HL-60/S4 (cell line): ENCODE measurements around the gene GORASP1.

Experiments
- in situ Hi-C: fragments of 300-500 bp; cut with MboI; formaldehyde crosslinking; loops from 2 replicates; pipeline ENCODE4 v1.14.3; 2022; ENCODE audit warnings: low sequenced_read_pairs

The GORASP1 gene

GRCh38 chr3:39103791-39104552, 3.5 kb downstream of the GORASP1 start:
- in situ Hi-C loops: no loop called here

GRCh38 chr3:39103324-39103693, 4.1 kb downstream of the GORASP1 start:
- in situ Hi-C loops: no loop called here

GRCh38 chr3:39102504-39103323, 4.7 kb downstream of the GORASP1 start:
- in situ Hi-C loops: no loop called here

GRCh38 chr3:39101022-39101689, 6.3 kb downstream of the GORASP1 start:
- in situ Hi-C loops: no loop called here

- in situ Hi-C loops: no loop called here
Measured at GRCh38 chr3:39100500-39100886, 6.9 kb downstream of the GORASP1 start.

- in situ Hi-C loops: loop anchor here (25.0 kb wide), 1 partner anchor 187 kb away; the partner anchor contains the start of gene CX3CR1
Measured at GRCh38 chr3:39099738-39100499, 7.5 kb downstream of the GORASP1 start.

DNA sequence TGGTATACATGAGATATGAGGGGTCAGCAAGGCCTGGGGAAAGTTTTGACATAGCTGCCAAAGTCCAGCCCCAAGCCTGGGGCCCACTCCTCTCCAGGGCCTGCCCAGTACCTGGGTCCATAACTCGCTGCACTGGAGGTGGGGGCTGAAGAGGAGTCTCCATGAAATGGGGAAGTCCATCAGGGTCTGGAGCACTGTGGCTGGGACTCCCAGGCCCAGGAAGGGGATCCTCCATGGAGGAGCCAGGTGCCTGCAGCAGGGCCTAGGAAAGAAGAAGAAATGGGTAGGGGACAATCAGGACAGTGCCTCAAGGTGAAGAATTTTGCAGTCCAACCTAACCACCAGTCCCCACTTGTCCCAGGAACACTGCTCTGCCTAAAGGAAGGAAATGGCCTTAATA, 8.2 kb downstream of the GORASP1 start:
- in situ Hi-C loops: loop anchor here (25.0 kb wide), 1 partner anchor 188 kb away; the partner anchor contains the start of gene CX3CR1

DNA sequence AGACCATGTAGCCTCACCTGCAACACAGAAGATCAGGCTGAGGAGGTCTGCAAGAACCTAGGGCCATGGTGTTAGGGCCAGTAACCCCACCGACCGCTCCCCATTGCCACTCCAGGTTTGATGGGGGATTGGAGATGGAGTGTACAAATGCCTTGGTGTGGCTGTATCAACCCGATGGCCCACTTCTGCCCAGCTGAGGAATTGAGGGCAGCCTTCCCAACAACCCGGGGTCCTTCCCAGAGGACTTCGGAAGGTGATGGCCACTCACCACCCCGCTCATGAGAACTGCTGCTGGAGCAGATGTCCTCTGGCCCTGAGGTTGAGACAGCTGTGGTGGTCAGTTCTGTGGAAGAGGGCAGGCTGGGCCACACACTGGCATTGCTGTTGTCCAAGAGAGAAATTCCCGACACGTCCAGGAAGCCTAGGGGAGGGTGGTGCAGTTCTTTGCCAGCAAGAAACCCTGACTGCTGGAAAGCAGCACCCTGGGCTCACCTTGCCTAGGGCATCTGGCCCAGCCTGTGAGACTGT, 8.9 kb downstream of the GORASP1 start:
- in situ Hi-C loops: loop anchor here (25.0 kb wide), 1 partner anchor 189 kb away; the partner anchor contains the start of gene CX3CR1

DNA sequence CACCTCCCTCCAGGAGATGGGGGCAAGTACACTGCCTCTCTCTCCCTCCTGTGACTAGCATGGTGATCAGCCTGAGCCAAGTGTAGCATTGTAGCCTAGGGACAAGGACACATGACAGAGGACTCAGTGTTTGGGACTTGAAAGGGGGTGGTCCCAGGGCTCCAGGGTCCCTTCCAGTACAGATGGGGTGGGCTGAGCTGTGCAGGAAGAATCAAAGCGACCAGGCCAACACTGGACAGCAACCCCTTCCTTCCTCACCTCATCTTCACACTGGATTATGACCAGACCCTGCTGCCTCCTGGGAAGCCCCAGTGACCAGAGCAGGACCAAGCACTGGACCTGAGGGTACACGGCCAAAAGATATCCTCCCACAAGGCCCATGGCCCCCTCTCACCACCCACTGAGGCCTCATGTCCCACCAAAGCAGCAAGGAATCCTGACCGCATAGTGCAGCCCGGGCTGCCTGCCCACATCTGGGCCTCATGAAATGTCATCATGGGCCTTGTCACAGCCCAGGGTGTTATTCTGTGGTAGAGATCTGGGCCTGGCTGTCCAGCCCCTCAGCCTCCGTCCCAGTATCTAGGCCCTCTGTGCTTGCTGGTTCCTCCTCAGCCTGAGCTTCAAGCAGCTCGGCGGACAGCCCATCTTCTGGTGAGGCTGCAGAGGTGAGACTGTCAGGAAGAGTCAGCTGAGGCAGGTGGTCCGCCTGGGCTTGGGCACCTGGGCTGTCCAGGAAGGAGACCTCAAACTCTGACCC, 9.5 kb downstream of the GORASP1 start:
- in situ Hi-C loops: loop anchor here (25.0 kb wide), 1 partner anchor 189 kb away; the partner anchor contains the start of gene CX3CR1

DNA sequence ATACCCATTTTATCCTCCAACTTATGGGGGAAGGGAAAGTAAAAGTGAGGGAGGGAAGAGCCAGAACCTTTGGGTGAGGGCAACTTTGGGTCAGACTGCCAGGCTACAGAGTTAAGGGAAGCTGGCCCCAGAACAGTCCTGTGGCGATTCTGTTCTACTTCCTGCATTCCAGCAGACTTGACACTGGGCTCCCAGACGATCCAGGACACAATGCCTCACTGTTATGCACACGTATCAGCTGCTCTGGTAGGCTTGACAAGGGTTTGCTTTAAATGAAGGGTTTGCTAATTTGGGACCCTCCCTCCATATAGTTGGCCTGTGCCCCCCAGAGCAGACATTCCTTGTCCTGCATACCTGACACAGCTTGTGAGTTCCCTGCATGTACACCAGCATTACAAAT, 10.7 kb downstream of the GORASP1 start:
- in situ Hi-C loops: loop anchor here (25.0 kb wide), 1 partner anchor 191 kb away; the partner anchor contains the start of gene CX3CR1

DNA sequence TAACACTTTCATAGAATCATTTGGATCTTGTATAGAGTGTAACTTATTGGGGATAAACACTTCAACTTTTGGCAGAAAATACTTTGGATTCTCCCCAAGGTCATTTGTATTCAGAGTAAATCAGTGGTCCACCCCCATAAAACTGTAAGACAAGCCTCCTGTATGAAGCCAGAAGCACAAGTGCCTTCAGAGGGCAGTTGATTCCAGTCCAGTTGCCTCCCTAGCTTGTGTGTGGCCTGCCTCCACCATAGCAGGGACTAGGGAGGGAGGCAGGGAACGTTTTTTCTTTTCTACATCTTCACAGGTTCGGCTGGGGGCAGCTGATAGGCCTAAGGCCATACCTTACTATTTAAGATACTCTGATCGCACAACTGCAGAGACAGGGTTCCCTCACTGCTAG, 11.6 kb downstream of the GORASP1 start:
- in situ Hi-C loops: loop anchor here (25.0 kb wide), 1 partner anchor 192 kb away; the partner anchor contains the start of gene CX3CR1

DNA sequence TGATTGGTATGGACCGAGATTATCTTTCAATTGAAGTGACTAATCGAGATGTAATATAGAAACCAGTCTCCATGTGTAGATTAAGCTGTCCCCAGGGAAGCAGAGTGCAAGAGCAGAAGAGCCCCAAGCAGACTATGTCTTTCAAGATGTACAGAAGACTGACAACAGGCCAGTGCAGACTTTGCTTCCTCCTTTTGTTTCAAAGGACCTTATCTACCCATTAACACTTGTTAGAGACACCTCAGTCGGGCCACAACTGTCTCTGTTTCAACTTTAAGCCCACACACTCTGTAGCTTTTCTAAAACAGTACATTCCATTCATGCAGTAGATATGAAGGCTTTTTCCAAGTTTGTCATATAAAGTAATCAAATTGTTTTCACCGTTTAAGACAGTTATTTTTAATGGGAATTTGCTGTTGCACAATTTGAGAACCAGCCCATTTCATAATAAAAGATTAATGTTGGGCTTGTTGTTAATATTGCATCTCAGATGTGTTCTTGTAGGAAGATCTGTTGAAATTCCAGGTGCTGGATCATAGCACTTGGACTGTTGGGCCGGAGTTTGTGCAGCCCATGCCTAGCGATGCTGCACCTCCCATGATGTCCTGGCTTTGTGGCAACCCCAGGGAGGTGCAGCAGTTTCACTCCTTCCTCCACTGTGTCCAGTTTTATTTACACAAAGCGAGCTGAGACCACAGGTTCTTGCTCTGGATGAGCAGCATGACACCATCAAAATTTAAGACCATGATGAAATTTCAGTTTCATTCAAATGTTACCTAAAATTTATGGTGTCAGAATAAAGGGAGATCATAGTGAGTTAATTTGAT, 12.4 kb downstream of the GORASP1 start:
- in situ Hi-C loops: loop anchor here (25.0 kb wide), 1 partner anchor 192 kb away; the partner anchor contains the start of gene CX3CR1

DNA sequence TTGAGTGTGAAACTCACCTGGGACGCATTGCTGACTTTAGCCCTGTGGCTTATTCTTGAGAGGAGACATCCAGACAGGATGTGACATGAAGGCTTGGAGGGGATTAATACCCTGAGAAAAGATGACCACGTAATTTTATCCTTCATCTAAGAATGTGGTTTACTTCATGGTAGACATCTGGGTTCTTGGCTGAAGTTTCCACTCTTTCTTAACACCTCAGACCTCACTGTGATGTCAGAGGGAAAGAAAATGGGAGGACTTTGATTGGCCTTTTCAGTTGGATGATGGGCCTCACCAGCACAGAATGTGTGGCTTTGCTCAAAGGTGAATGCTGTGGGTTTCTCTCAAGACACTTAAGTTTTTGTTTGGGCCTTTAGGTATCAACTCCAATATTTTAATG, 16.5 kb downstream of the GORASP1 start:
- in situ Hi-C loops: loop anchor here (25.0 kb wide), 1 partner anchor 196 kb away; the partner anchor contains the start of gene CX3CR1

- in situ Hi-C loops: loop anchor here (25.0 kb wide), 1 partner anchor 198 kb away; the partner anchor contains the start of gene CX3CR1
Measured at GRCh38 chr3:39088889-39089288, 18.5 kb downstream of the GORASP1 start.

- in situ Hi-C loops: loop anchor here (25.0 kb wide), 1 partner anchor 199 kb away; the partner anchor contains the start of gene CX3CR1
Measured at GRCh38 chr3:39088456-39088855, 19.0 kb downstream of the GORASP1 start.

DNA sequence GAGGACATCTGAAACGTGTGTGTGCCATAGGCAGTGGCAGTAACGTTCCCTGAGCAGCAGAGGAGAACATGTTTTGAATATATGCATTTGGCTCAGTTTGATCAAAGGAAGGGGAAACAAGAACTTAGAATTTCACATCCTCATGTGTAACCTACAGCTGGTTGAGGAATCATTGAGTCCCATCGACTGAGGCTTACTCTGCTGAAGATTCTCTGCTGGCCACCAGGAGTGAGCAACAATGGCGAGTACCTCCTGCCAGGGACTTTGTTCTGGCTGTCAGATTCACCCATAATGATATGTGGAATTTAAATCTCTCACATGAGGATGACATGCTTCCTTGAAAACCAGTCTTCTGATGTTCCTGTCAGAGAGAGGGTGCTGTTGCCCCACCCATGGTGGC, 21.3 kb downstream of the GORASP1 start:
- in situ Hi-C loops: loop anchor here (25.0 kb wide), 1 partner anchor 201 kb away; the partner anchor contains the start of gene CX3CR1

DNA sequence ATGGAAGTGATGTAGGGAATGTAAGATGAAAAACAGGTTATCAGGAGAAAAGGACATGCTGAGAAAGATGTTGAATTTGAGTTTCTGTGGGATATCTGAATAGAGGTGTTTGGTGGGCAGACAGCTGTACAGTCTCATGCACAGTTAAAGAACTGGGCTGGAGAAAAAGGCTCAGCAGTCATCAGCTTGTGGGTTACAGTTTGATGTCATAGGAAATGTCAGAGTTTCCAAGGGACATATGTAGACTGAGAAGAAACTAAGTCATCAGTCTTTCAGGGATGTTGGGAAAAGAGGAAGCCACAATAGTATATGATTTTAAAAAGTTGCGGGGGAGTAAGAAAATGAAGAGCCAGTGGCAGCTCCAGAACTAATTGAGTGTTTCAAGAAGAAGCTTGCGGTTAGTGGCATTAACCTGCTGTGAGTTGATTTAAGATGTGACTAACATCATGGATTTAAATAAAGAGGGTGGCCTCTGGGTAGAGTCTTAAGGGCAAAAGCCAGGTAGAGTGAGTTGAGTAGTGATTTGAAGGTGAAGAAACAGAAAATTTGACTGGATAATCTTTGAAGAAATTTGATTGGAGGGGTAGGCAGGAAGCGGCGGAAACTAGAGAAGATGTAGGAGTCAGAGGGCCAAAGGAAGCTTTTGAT, 24.6 kb downstream of the GORASP1 start:
- in situ Hi-C loops: loop anchor here (25.0 kb wide), 1 partner anchor 205 kb away; the partner anchor contains the start of gene CX3CR1
